SU-DHL-6 (cell line): ENCODE data around the gene AFF2.

ENCODE experiments used
- H2AFZ ChIP-seq: fragments of 200-600 bp; sonication (generic); 2 replicates; pipeline ENCODE4 v1.6.1; 2014; ENCODE audit warnings: low read depth, mild to moderate bottlenecking, moderate library complexity, mixed read lengths, antibody characterized with exemption, low read length; ENCODE audit not compliant: severe bottlenecking
- H3F3A ChIP-seq: fragments of 200-600 bp; shearing (Covaris generic); 2 replicates; pipeline ENCODE4 v1.6.0; 2016; ENCODE audit warnings: antibody characterized with exemption, mild to moderate bottlenecking; ENCODE audit not compliant: insufficient read depth
- H3K27ac ChIP-seq: fragments of 200-600 bp; sonication (generic); 2 replicates; pipeline ENCODE4 v1.5.1; 2016; ENCODE audit warnings: low read depth, mild to moderate bottlenecking, low read length, moderate library complexity, mixed read lengths
- H3K27me3 ChIP-seq: fragments of 200-600 bp; sonication (generic), shearing (Covaris generic); 2 replicates; pipeline ENCODE4 v1.6.0; 2014; ENCODE audit warnings: mild to moderate bottlenecking, low read length
- H3K36me3 ChIP-seq: fragments of 200-600 bp; sonication (generic); 2 replicates; pipeline ENCODE4 v1.6.1; 2014; ENCODE audit warnings: mild to moderate bottlenecking, low read length, mixed read lengths
- H3K4me2 ChIP-seq: fragments of 300-600, 200-600 bp; shearing (Covaris generic), sonication (generic); 2 replicates; pipeline ENCODE4 v1.6.0; 2014; ENCODE audit warnings: low read length, low read depth, mild to moderate bottlenecking; ENCODE audit not compliant: poor library complexity, severe bottlenecking
- H3K4me3 ChIP-seq: fragments of 200-600 bp; sonication (generic); 2 replicates; pipeline ENCODE4 v1.5.1; 2014; ENCODE audit warnings: antibody characterized with exemption, low read length, mild to moderate bottlenecking, mixed read lengths; ENCODE audit not compliant: insufficient read depth, poor library complexity, severe bottlenecking
- H3K79me2 ChIP-seq: fragments of 200-600 bp; sonication (generic); 2 replicates; pipeline ENCODE4 v1.6.1; 2014; ENCODE audit warnings: mild to moderate bottlenecking, low read length, moderate library complexity; ENCODE audit not compliant: insufficient read depth
- H3K9ac ChIP-seq: fragments of 200-600 bp; sonication (generic); 2 replicates; pipeline ENCODE4 v1.7.0; 2014; ENCODE audit warnings: mild to moderate bottlenecking, low read length
- H3K9me2 ChIP-seq: fragments of 200-600 bp; sonication (generic); replicated peaks from 2 replicates; pipeline ENCODE4 v1.6.1; 2014; ENCODE audit warnings: low read length; ENCODE audit not compliant: insufficient read depth
- H3K9me3 ChIP-seq: fragments of 200-600 bp; sonication (generic); 2 replicates; pipeline ENCODE4 v1.6.1; 2014; ENCODE audit warnings: low read length, mixed read lengths; ENCODE audit not compliant: insufficient read depth
- H4K20me1 ChIP-seq: fragments of 200-600 bp; sonication (generic); 2 replicates; pipeline ENCODE4 v1.6.1; 2014; ENCODE audit warnings: low read depth, mild to moderate bottlenecking, antibody characterized with exemption, low read length, moderate library complexity, mixed read lengths
- EZH2phosphoT487 ChIP-seq: fragments of 200-600 bp; sonication (generic), shearing (Covaris generic); conservative IDR thresholded peaks from 2 replicates; pipeline ENCODE4 v1.6.1; 2018; ENCODE audit warnings: mild to moderate bottlenecking, antibody characterized with exemption, low read length, moderate library complexity, mixed read lengths
- TF ChIP-seq, protein P1 (sequence below): fragments of 200-600 bp; sonication (generic); IDR thresholded peaks from one replicate; pipeline ENCODE4 v1.5.1; 2017; ENCODE audit warnings: antibody characterized with exemption, mild to moderate bottlenecking, low read length, moderate library complexity; ENCODE audit not compliant: insufficient read depth, poor library complexity, severe bottlenecking

Gene AFF2

DNA sequence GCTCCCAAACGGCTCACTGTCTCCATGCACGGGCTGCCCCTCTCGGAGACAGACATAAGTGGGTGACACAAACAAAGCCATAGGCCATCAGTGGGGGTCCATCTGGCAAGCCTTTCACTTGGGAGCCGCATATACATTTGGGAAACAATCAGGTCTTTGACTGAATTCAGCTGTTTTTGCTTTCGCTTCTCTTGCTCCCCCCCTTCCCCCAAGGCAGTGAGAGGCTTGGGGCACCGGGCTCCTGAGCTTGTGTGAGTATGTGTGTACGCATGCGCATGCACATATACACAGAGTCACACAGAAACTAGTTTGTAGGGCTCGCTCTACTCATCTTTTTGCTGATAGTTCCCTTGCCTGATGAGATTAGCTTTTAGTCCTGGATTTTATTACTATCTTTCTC is 284.4 kb downstream of the AFF2 start:
- Histone ChIP-seq H3F3A (peaks cover 26% of the 10 kb centered on the region), H3K27ac (peak overlapping the region; percentile 90), H3K36me3 (no peaks in the 10 kb centered on the region), H3K79me2 (peaks cover 44% of the 10 kb centered on the region), H3K4me3 (peak overlapping the region; percentile 51), H3K9ac (peak overlapping the region; percentile 55), H3K9me3 (no peaks in the 10 kb centered on the region), H4K20me1 (no peaks in the 10 kb centered on the region), H2AFZ (peak overlapping the region; percentile 3), H3K9me2 (no peaks in the 10 kb centered on the region), H3K4me2 (peak overlapping the region; percentile 86), H3K27me3 (no peaks in the 10 kb centered on the region)
- TF ChIP-seq EZH2phosphoT487, result no peak
- TF ChIP-seq, protein P1, sequence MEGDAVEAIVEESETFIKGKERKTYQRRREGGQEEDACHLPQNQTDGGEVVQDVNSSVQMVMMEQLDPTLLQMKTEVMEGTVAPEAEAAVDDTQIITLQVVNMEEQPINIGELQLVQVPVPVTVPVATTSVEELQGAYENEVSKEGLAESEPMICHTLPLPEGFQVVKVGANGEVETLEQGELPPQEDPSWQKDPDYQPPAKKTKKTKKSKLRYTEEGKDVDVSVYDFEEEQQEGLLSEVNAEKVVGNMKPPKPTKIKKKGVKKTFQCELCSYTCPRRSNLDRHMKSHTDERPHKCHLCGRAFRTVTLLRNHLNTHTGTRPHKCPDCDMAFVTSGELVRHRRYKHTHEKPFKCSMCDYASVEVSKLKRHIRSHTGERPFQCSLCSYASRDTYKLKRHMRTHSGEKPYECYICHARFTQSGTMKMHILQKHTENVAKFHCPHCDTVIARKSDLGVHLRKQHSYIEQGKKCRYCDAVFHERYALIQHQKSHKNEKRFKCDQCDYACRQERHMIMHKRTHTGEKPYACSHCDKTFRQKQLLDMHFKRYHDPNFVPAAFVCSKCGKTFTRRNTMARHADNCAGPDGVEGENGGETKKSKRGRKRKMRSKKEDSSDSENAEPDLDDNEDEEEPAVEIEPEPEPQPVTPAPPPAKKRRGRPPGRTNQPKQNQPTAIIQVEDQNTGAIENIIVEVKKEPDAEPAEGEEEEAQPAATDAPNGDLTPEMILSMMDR, result no peak

DNA sequence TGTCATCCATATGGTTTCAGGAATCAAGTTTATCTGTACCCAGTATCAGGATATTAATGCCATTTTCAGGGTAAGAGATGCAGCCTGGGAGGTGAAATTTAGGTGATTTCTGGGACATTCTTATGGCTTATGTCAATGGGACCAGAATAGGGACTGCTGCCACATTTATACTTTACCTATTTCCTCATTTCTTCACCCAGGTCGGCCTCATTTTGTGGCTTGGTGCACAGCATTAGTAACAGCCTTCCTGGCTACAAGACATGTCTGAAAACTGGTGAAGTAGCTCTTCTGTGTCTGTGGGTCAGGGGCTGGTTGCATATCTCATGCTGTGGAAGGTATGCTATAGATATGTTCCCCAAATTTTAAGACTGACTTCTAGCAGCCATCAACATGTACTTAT is 284.8 kb downstream of the AFF2 start:
- H3K9ac ChIP-seq, result peak overlapping the region; percentile 55
- H3K27me3 ChIP-seq, result no peaks in the 10 kb centered on the region
- H3K36me3 ChIP-seq, result no peaks in the 10 kb centered on the region
- no peaks in the 10 kb centered on the region for H4K20me1 ChIP-seq
- peak overlapping the region; percentile 86 for H3K4me2 ChIP-seq
- no peak for TF ChIP-seq EZH2phosphoT487
- TF ChIP-seq, protein P1, result no peak
- no peaks in the 10 kb centered on the region for H3K9me3 ChIP-seq
- H3K79me2 ChIP-seq, result peaks cover 46% of the 10 kb centered on the region
- H2AFZ ChIP-seq, result no peak overlapping the region
- H3K4me3 ChIP-seq, result peak overlapping the region; percentile 51
- H3K27ac ChIP-seq, result peak overlapping the region; percentile 90
- peaks cover 26% of the 10 kb centered on the region for H3F3A ChIP-seq
- no peaks in the 10 kb centered on the region for H3K9me2 ChIP-seq

DNA sequence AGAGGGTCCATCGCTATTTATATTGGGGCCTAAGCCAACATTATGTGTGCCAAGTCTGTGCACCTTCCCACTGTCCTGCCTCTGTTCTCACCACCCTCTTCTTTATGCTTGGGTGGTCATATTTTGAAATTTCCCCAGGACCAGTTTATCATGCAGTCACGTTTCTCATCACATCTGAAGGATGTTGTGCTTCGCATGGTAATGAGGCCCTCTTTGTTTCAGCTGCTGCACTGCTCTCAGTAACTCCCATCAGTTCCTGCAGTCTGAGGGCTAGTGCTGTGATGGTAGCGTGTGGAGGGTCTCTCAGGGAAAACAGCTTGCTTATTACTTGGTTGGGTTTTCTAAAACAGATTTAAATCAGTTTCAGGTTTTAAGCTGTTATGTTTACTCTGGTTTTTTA is 288.0 kb downstream of the AFF2 start:
- TF ChIP-seq EZH2phosphoT487, result no peak
- TF ChIP-seq, protein P1, result no peak
- Histone ChIP-seq H3K9me3 (no peaks in the 10 kb centered on the region), H3K27me3 (no peaks in the 10 kb centered on the region), H3K4me2 (peak overlapping the region; percentile 47), H3K9ac (no peak overlapping the region), H2AFZ (no peak overlapping the region), H3K9me2 (no peaks in the 10 kb centered on the region), H3K79me2 (peaks cover 46% of the 10 kb centered on the region), H3K27ac (peak overlapping the region; percentile 90; the same call in 1 of the 2 replicates), H3K4me3 (no peak overlapping the region), H4K20me1 (no peaks in the 10 kb centered on the region), H3F3A (peaks cover 21% of the 10 kb centered on the region), H3K36me3 (no peaks in the 10 kb centered on the region)
